NT2/D1 (cell line): ENCODE results near the gene SEPTIN14.
"Not testable (repeated sequence)": the region's sequence is repeated elsewhere in the genome, so short reads cannot be mapped to it uniquely, and the experiment has no call there.

Source experiments
- DNase-seq: peaks from one replicate; pipeline ENCODE4 v3.0.0-alpha.2; 2011; ENCODE audit warnings: low read depth, low spot score
- H3K27me3 ChIP-seq: 2 replicates; pipeline ENCODE4 v1.6.0; 2011; ENCODE audit warnings: mild to moderate bottlenecking; ENCODE audit not compliant: insufficient read length, insufficient read depth
- H3K36me3 ChIP-seq: 2 replicates; pipeline ENCODE4 v1.6.1; 2011; ENCODE audit warnings: mild to moderate bottlenecking, low read length, mixed read lengths; ENCODE audit not compliant: insufficient read depth, insufficient read length
- H3K4me1 ChIP-seq: 2 replicates; pipeline ENCODE4 v1.5.1; 2011; ENCODE audit not compliant: insufficient read depth, insufficient read length
- H3K4me3 ChIP-seq: 2 replicates; pipeline ENCODE4 v1.5.1; 2011; ENCODE audit warnings: low read depth; ENCODE audit not compliant: insufficient read length
- H3K9ac ChIP-seq: 2 replicates; pipeline ENCODE4 v1.6.0; 2011; ENCODE audit warnings: low read depth; ENCODE audit not compliant: insufficient read length
- H3K9me3 ChIP-seq: 2 replicates; pipeline ENCODE4 v1.5.1; 2011; ENCODE audit warnings: mild to moderate bottlenecking, low read length; ENCODE audit not compliant: insufficient read depth
- SUZ12 ChIP-seq: IDR thresholded peaks from 2 replicates; pipeline ENCODE4 v1.6.1; 2011; ENCODE audit not compliant: insufficient read length, insufficient read depth; ENCODE audit errors: extremely low read depth
- YY1 ChIP-seq: IDR thresholded peaks from 2 replicates; pipeline ENCODE4 v1.6.1; 2011; ENCODE audit not compliant: insufficient read length, insufficient read depth
- ZNF274 ChIP-seq: IDR thresholded peaks from 2 replicates; pipeline ENCODE4 v1.6.1; 2011; ENCODE audit warnings: mild to moderate bottlenecking, low read depth, low read length

The SEPTIN14 gene

GRCh38 chr7:55884321-55884720 lies 21.8 kb upstream of the SEPTIN14 start:
- Histone ChIP-seq H3K9me3 (no peaks in the 10 kb centered on the region), H3K9ac (no peak overlapping the region), H3K36me3 (no peaks in the 10 kb centered on the region), H3K4me3 (no peak overlapping the region), H3K4me1 (no peaks in the 10 kb centered on the region), H3K27me3 (no peaks in the 10 kb centered on the region)
- no peak for DNase-seq
- TF ChIP-seq YY1 (no peak), ZNF274 (no peak), SUZ12 (no peak)

DNA sequence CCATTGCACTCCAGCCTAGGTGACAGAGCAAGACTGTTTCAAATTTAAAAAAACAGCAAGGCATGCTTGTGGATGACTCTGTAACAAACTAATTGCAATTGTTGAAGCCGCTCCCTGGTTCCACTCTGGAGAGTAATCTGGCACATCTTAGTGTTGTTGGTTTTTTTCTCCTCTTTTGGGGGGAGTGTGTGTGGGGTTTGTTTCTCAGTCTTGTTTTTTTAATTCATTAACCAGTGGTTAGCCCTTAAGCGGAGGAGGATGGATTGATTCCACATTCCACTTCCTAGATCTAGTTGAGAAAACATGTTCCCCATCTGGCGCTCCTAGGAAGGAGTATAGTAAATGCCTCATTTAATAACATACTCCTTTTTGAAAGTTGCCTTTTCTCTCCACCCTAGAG lies 16.1 kb upstream of the SEPTIN14 start:
- no peaks in the 10 kb centered on the region for H3K27me3 ChIP-seq
- no peak for TF ChIP-seq SUZ12
- TF ChIP-seq YY1: no peak
- no peak for TF ChIP-seq ZNF274
- DNase-seq: no peak
- no peaks in the 10 kb centered on the region for H3K36me3 ChIP-seq
- no peaks in the 10 kb centered on the region for H3K4me1 ChIP-seq
- no peak overlapping the region for H3K4me3 ChIP-seq
- H3K9me3 ChIP-seq: no peaks in the 10 kb centered on the region
- H3K9ac ChIP-seq: no peak overlapping the region

DNA sequence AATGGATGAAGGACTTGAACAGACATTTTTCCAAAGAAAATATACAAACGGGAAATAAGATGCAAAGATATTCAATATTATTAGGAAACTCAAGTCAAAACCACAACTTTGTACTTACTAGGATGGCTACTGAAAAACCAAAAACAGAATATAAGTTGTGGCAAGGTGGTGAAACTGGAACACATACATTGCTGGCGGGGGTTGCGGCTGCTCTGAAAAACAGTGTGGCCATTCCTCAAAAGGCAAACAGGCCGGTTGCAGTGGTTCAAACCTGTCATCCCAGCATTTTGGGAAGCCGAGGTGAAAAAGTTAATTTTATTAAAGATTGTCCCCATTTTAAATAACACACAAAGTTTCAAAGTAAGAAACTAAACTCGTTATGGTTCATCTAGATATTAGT lies 14.8 kb upstream of the SEPTIN14 start:
- H3K9ac ChIP-seq: no peak overlapping the region
- TF ChIP-seq SUZ12 (no peak), ZNF274 (no peak), YY1 (no peak)

GRCh38 chr7:55873765-55874164 lies 11.2 kb upstream of the SEPTIN14 start:
- Histone ChIP-seq H3K4me3 (no peak overlapping the region), H3K36me3 (no peaks in the 10 kb centered on the region), H3K4me1 (no peaks in the 10 kb centered on the region), H3K9me3 (no peaks in the 10 kb centered on the region), H3K9ac (no peak overlapping the region), H3K27me3 (no peaks in the 10 kb centered on the region)
- TF ChIP-seq YY1 (no peak), ZNF274 (no peak), SUZ12 (no peak)
- DNase-seq: no peak

More for the DNA sequence above, 14.8 kb upstream of the SEPTIN14 start:
- Histone ChIP-seq H3K4me3 (no peak overlapping the region), H3K36me3 (no peaks in the 10 kb centered on the region), H3K27me3 (no peaks in the 10 kb centered on the region), H3K9me3 (no peaks in the 10 kb centered on the region), H3K4me1 (no peaks in the 10 kb centered on the region)
- no peak for DNase-seq

GRCh38 chr7:55871932-55872485 lies 9.5 kb upstream of the SEPTIN14 start:
- TF ChIP-seq SUZ12: no peak
- TF ChIP-seq YY1: no peak
- TF ChIP-seq ZNF274: no peak
- no peak for DNase-seq
- Histone ChIP-seq H3K9me3 (no peaks in the 10 kb centered on the region), H3K4me1 (no peaks in the 10 kb centered on the region), H3K27me3 (no peaks in the 10 kb centered on the region), H3K4me3 (no peak overlapping the region), H3K9ac (no peak overlapping the region), H3K36me3 (no peaks in the 10 kb centered on the region)

DNA sequence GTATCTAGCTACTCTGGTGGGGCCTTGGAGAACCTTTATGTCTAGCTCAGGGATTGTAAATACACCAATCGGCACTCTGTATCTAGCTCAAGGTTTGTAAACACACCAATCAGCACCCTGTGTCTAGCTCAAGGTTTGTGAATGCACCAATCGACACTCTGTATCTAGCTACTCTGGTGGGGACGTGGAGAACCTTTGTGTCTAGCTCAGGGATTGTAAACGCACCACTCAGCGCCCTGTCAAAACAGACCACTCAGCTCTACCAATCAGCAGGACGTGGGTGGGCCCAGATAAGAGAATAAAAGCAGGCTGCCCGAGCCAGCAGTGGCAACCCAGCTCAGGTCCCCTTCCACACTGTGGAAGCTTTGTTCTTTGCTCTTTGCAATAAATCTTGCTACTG lies 6.4 kb upstream of the SEPTIN14 start:
- H3K9ac ChIP-seq, H3K4me1 ChIP-seq: not testable (repeated sequence)

DNA sequence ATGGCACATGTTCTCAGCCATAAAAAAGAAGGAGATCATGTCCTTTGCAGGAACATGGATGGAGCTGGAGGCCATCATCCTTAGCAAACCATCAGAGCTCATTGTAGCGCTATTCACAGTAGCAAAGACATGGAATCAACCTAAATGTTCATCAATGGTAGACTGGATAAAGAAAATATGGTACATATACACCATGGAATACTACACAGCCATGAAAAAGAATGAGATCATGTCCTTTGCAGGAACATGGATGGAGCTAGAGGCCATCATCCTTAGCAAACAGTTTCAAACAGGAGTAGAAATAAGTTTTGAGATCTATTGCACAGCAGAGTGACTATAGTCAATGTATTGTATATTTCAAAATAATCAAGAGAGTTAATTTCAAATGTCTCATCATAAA lies 17.4 kb downstream of the SEPTIN14 start:
- not testable (repeated sequence) for H3K4me3 ChIP-seq, H3K9me3 ChIP-seq, H3K4me1 ChIP-seq, H3K36me3 ChIP-seq, DNase-seq, H3K27me3 ChIP-seq, H3K9ac ChIP-seq

More for the DNA sequence above, 6.4 kb upstream of the SEPTIN14 start:
- H3K4me3 ChIP-seq, DNase-seq, H3K9me3 ChIP-seq, H3K36me3 ChIP-seq, H3K27me3 ChIP-seq: not testable (repeated sequence)

- H3K9me3 ChIP-seq: no peaks in the 10 kb centered on the region
- no peak overlapping the region for H3K9ac ChIP-seq
- H3K4me1 ChIP-seq: no peaks in the 10 kb centered on the region
- TF ChIP-seq SUZ12: no peak
- TF ChIP-seq YY1: no peak
- no peak for TF ChIP-seq ZNF274
- no peak for DNase-seq
- no peak overlapping the region for H3K4me3 ChIP-seq
- no peaks in the 10 kb centered on the region for H3K27me3 ChIP-seq
- no peaks in the 10 kb centered on the region for H3K36me3 ChIP-seq
Measured at GRCh38 chr7:55838595-55838994, 24.0 kb downstream of the SEPTIN14 start.
